Spleen (tissue), 11 donors: Measurements from ENCODE around the gene CUL3. TPM values are rescaled to one million over a fixed set of nuclear protein-coding genes. Genes with fewer than 3 reads are reported as not detected.

ENCODE experiments used
- DNase-seq: peaks from one replicate; pipeline ENCODE4 v3.0.0-alpha.2; 2020
- H3K27ac ChIP-seq, 8 donors: fragments of 200-600 bp; sonication (generic) in 7 of 8; 1 replicate in 4 of 8; 2 replicates in 4 of 8; pipeline versions ENCODE4 v1.5.0 to v1.8.0; 2016 to 2021; ENCODE audit warnings: inconsistent platforms in 4 of 8, mild to moderate bottlenecking in 4 of 8, moderate library complexity in 1 of 8
- H3K27me3 ChIP-seq, 7 donors: fragments of 200-600 bp; sonication (generic) in 6 of 7; replicated peaks in 1 of 7; 1 replicate in 4 of 7; 2 replicates in 3 of 7; pipeline versions ENCODE4 v1.5.0 to v1.8.0; 2016 to 2021; ENCODE audit warnings: inconsistent platforms in 3 of 7, mild to moderate bottlenecking in 1 of 7
- H3K36me3 ChIP-seq, 6 donors: fragments of 200-600 bp; sonication (generic) in 5 of 6; 1 replicate in 4 of 6; 2 replicates in 2 of 6; pipeline versions ENCODE4 v1.5.0 to v1.8.0; 2016 to 2021; ENCODE audit warnings: inconsistent platforms in 2 of 6
- H3K4me1 ChIP-seq, 6 donors: fragments of 200-600 bp; sonication (generic) in 5 of 6; 1 replicate in 3 of 6; 2 replicates in 3 of 6; pipeline versions ENCODE4 v1.5.0 to v1.8.0; 2016 to 2021; ENCODE audit warnings: inconsistent platforms in 3 of 6
- H3K4me3 ChIP-seq, 8 donors: fragments of 200-600 bp; sonication (generic) in 7 of 8; 1 replicate in 4 of 8; 2 replicates in 4 of 8; pipeline versions ENCODE4 v1.5.0 to v1.8.0; 2016 to 2021; ENCODE audit warnings: inconsistent platforms in 4 of 8, mild to moderate bottlenecking in 4 of 8, moderate library complexity in 2 of 8
- H3K9me3 ChIP-seq, 8 donors: fragments of 200-600 bp; sonication (generic) in 7 of 8; 1 replicate in 4 of 8; 2 replicates in 4 of 8; pipeline versions ENCODE4 v1.5.0 to v1.8.0; 2016 to 2021; ENCODE audit warnings: inconsistent platforms in 4 of 8
- CTCF ChIP-seq, 11 experiments: fragments of 200-600 bp in 7 of 11; fragments of 450-650 bp in 4 of 11; sonication (generic) in 4 of 11; IDR thresholded peaks in 8 of 11; conservative IDR thresholded peaks in 3 of 11; 1 replicate in 7 of 11; 2 replicates in 4 of 11; pipeline versions ENCODE4 v1.4.0 to v1.8.0; 2016 to 2021; ENCODE audit warnings: antibody characterized with exemption in 11 of 11, inconsistent platforms in 4 of 11, mild to moderate bottlenecking in 1 of 11
- POLR2A ChIP-seq, 3 donors: fragments of 450-650 bp; IDR thresholded peaks; one replicate each; pipeline ENCODE4 v1.5.1; 2017; ENCODE audit warnings: antibody characterized with exemption in 3 of 3, mild to moderate bottlenecking in 1 of 3
- POLR2AphosphoS5 ChIP-seq, 3 donors: sonication (generic); formaldehyde crosslinking; IDR thresholded peaks; one replicate each; pipeline ENCODE4 v1.5.1; 2017; ENCODE audit warnings: antibody characterized with exemption in 3 of 3
- WGBS, 5 donors: extraction: QIAGEN DNeasy Blood & Tissue Kit in 3 of 5; methylation state at CpG; one replicate each; pipeline versions ENCODE4 v1.1.5 to v1.1.7; 2013 to 2018; 5-methylcytosine and 5-hydroxymethylcytosine counted together
- intact Hi-C: fragments of 100-400 bp; cut with DNase I; formaldehyde crosslinking; loops from one replicate; pipeline ENCODE4 v1.15.0; 2023; ENCODE audit warnings: low total_unique reads
- polyA plus RNA-seq, 3 donors: library from polyadenylated mRNA; stranded (reverse); fragments of 200-250 nt; gene quantifications; one replicate each; pipeline ENCODE4 v1.2.1, GENCODE V29; 2013
- total RNA-seq, 7 donors: library from RNA; depleted of rRNA in 3 of 7; stranded (reverse); fragments of >200 nt in 3 of 7; fragmentation: NEBNext Ultra II Directional in 4 of 7; extraction: Animal tissue kit (Norgen Biotek cat#: 25700) in 4 of 7; gene quantifications; one replicate each; pipeline versions ENCODE4 v1.1.0 to v1.2.1, GENCODE V29; 2016 to 2021
- donor health status: healthy with polysubstance abuse.
- donor health status: DM: no; HTN: no; CAD: no; lungs with moderate emphysema.
- donor health status: DM: no; HTN: no; CAD: no.
- donor health status: Bipolar disorder and iron deficiency.
- donor health status: healthy.
- donor health status: DM: no; HTN: no; CAD: no.
- donor health status: DM: yes; HTN: yes; CAD: no.

CUL3 gene
- total and polyA plus RNA-seq, 10 donors, result 66.0 to 99.7 (median 83.6) TPM

- Histone ChIP-seq H3K4me3 (no peak overlapping the region), H3K9me3 (peaks cover 0 to 4% (median 1%) of the 10 kb centered on the region in 8 donors), H3K27ac (no peak overlapping the region), H3K27me3 (no peaks in the 10 kb centered on the region), H3K36me3 (peaks cover 0 to 15% (median 1%) of the 10 kb centered on the region in 6 donors), H3K4me1 (peaks cover 15 to 90% (median 59%) of the 10 kb centered on the region in 6 donors)
- intact Hi-C loops, result no loop called here
- 46 to 62% (median 54%) methylated on average over 7 of the region's 7 CpGs for whole genome bisulfite sequencing, 5 donors
- no peak for TF ChIP-seq CTCF (IDR thresholded peaks at IDR 0.05 in 8 of 11, conservative IDR thresholded peaks at IDR 0.05 in 3 of 11)
- no peak for TF ChIP-seq POLR2A (IDR thresholded peaks at IDR 0.05)
- TF ChIP-seq POLR2AphosphoS5 (IDR thresholded peaks at IDR 0.05), result no peak
- no peak for DNase-seq
These were observed 23.7 kb downstream of the CUL3 start for GRCh38 chr2:224561234-224562005.

- H3K27ac ChIP-seq, result no peak overlapping the region
- no peak for DNase-seq
- peaks cover 15 to 90% (median 61%) of the 10 kb centered on the region in 6 donors for H3K4me1 ChIP-seq
- H3K36me3 ChIP-seq, result peaks cover 0 to 20% (median 1%) of the 10 kb centered on the region in 6 donors
- no peaks in the 10 kb centered on the region for H3K27me3 ChIP-seq
- no peaks in the 10 kb centered on the region for H3K9me3 ChIP-seq
- no peak overlapping the region for H3K4me3 ChIP-seq
- WGBS, 5 donors, result 94 to 97% (median 96%) methylated on average over 2 of the region's 2 CpGs
- TF ChIP-seq CTCF (IDR thresholded peaks at IDR 0.05 in 8 of 11, conservative IDR thresholded peaks at IDR 0.05 in 3 of 11) (no peak), POLR2A (IDR thresholded peaks at IDR 0.05) (no peak), POLR2AphosphoS5 (IDR thresholded peaks at IDR 0.05) (no peak)
- intact Hi-C loops, result no loop called here
These were observed 24.6 kb downstream of the CUL3 start for GRCh38 chr2:224560549-224560948.

- WGBS, 5 donors, result 97 to 100% (median 99%) methylated on average over 2 of the region's 2 CpGs
- intact Hi-C loops, result no loop called here
These were observed 27.6 kb downstream of the CUL3 start for GRCh38 chr2:224557610-224558009.

More at GRCh38 chr2:224557610-224558009, 27.6 kb downstream of the CUL3 start:
- Histone ChIP-seq H3K27me3 (no peaks in the 10 kb centered on the region), H3K36me3 (peaks cover 0 to 20% (median 1%) of the 10 kb centered on the region in 6 donors), H3K4me1 (peaks cover 13 to 89% (median 35%) of the 10 kb centered on the region in 6 donors), H3K4me3 (no peak overlapping the region), H3K9me3 (no peaks in the 10 kb centered on the region), H3K27ac (no peak overlapping the region)
- no peak for DNase-seq
- TF ChIP-seq CTCF (IDR thresholded peaks at IDR 0.05 in 8 of 11, conservative IDR thresholded peaks at IDR 0.05 in 3 of 11) (no peak), POLR2AphosphoS5 (IDR thresholded peaks at IDR 0.05) (no peak), POLR2A (IDR thresholded peaks at IDR 0.05) (no peak)
